Measurements from ENCODE around the gene CCSER1. TPM values are rescaled to one million over a fixed set of nuclear protein-coding genes. Genes with fewer than 3 reads are reported as not detected.

The CCSER1 gene
- total and polyA plus RNA-seq, 2 of the 8 experiments (the other 6 are each of a cell fraction or from before 2014, with no cell fraction given): 0.26 to 0.84 TPM

DNA sequence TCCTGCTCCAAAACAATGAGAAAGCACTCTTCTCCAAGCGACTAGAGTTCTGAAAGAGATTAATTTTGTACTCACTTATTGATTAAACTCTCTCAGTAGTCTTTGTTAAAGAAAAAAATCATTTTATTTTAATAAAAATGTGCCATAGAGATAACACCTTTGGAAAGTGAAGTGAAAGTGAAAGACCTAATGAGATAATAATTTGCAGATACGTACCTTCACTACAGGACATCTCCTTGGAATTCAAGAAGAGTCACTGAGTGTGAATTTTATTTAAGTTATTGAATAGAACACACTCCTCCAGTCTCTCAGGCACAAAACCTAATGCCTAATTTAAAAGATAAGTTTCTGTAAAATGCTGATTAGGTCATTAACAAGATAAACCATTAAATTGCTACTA is 1106.0 kb downstream of the CCSER1 start (continued):
- TF ChIP-seq CTBP2 (IDR thresholded peaks at IDR 0.05; ENCODE audit: borderline replicate concordance, insufficient read depth, insufficient read length, low read length) (no peak), RAD21 (IDR thresholded peaks at IDR 0.05 in 1 of 2, conservative IDR thresholded peaks at IDR 0.05 in 1 of 2; ENCODE audit: low read depth in 2 of 2, low read length in 2 of 2) (no peak), BCL11A (IDR thresholded peaks at IDR 0.05; ENCODE audit: low read depth in 2 of 2, low read length in 2 of 2) (no peak), SP2 (IDR thresholded peaks at IDR 0.05; ENCODE audit: low read length) (no peak), EZH2 (IDR thresholded peaks at IDR 0.05; ENCODE audit: low read depth, low read length, severe bottlenecking) (no peak), TCF12 (IDR thresholded peaks at IDR 0.05; ENCODE audit: low read depth, low read length) (no peak)
- TF ChIP-seq, protein P1, sequence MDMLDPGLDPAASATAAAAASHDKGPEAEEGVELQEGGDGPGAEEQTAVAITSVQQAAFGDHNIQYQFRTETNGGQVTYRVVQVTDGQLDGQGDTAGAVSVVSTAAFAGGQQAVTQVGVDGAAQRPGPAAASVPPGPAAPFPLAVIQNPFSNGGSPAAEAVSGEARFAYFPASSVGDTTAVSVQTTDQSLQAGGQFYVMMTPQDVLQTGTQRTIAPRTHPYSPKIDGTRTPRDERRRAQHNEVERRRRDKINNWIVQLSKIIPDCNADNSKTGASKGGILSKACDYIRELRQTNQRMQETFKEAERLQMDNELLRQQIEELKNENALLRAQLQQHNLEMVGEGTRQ (IDR thresholded peaks at IDR 0.05; ENCODE audit: low read length): no peak
